K562 (cell line): ENCODE measurements around the gene TTC39A.
"Not testable (repeated sequence)": the region's sequence is repeated elsewhere in the genome, so short reads cannot be mapped to it uniquely, and the experiment has no call there.

Source experiments
- SMARCA5 ChIP-seq: fragments of 450-650 bp; IDR thresholded peaks from 2 replicates; pipeline ENCODE4 v1.6.1; 2016
- TF ChIP-seq, protein P1 (sequence below), 3 experiments: IDR thresholded peaks in 2 of 3; conservative IDR thresholded peaks in 1 of 3; 2 replicates each; pipeline ENCODE4 v1.5.1; 2011 to 2012; ENCODE audit warnings: low read length in 3 of 3, mild to moderate bottlenecking in 3 of 3, control low read depth in 2 of 3, improper control_type of control experiment in 1 of 3, inconsistent platforms in 1 of 3, low read depth in 1 of 3, mixed read lengths in 1 of 3, moderate library complexity in 1 of 3; ENCODE audit not compliant: insufficient read depth in 2 of 3

DNA sequence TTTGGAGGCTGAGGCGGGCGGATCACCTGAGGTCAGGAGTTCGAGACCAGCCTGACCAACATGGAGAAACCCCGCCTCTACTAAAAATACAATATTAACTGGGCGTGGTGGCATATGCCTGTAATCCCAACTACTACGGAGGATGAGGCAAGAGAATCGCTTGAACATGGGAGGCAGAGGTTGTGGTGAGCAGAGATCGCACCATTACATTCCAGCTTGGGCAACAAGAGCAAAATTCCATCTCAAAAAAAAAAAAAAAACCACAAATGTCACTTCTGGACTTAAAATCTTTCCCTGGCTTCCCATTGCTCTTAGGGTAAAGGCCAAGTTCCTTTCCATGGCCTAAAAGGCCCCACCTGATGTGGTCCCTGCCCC lies 5.4 kb downstream of the TTC39A start:
- TF ChIP-seq, protein P1, sequence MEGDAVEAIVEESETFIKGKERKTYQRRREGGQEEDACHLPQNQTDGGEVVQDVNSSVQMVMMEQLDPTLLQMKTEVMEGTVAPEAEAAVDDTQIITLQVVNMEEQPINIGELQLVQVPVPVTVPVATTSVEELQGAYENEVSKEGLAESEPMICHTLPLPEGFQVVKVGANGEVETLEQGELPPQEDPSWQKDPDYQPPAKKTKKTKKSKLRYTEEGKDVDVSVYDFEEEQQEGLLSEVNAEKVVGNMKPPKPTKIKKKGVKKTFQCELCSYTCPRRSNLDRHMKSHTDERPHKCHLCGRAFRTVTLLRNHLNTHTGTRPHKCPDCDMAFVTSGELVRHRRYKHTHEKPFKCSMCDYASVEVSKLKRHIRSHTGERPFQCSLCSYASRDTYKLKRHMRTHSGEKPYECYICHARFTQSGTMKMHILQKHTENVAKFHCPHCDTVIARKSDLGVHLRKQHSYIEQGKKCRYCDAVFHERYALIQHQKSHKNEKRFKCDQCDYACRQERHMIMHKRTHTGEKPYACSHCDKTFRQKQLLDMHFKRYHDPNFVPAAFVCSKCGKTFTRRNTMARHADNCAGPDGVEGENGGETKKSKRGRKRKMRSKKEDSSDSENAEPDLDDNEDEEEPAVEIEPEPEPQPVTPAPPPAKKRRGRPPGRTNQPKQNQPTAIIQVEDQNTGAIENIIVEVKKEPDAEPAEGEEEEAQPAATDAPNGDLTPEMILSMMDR (IDR thresholded peaks at IDR 0.05 in 2 of 3, conservative IDR thresholded peaks at IDR 0.05 in 1 of 3; ENCODE audit: insufficient read depth in 2 of 3, low read depth in 1 of 3, low read length in 3 of 3) = not testable (repeated sequence)
- not testable (repeated sequence) for TF ChIP-seq SMARCA5
